Measurements from ENCODE around the gene KDSR. TPM values are rescaled to one million over a fixed set of nuclear protein-coding genes. Genes with fewer than 3 reads are reported as not detected.

Gene KDSR
- total RNA-seq, 1 donor, result 46.3 TPM

- DNase-seq (ENCODE audit: insufficient read length, low spot score, missing footprints), result no peak
- H3K27ac ChIP-seq (ENCODE audit: low read depth, low read length), result no peak overlapping the region
- H3K36me3 ChIP-seq (ENCODE audit: insufficient read depth, low read length), result no peaks in the 10 kb centered on the region
- H2AFZ ChIP-seq (ENCODE audit: low read length), result no peak overlapping the region
- TF ChIP-seq CTCF (IDR thresholded peaks at IDR 0.05; ENCODE audit: extremely low read depth, low read depth, low read length), result no peak
- no peak overlapping the region for H3K4me3 ChIP-seq (ENCODE audit: insufficient read depth, low read length)
- H3K27me3 ChIP-seq (ENCODE audit: insufficient read depth, low read length), result no peaks in the 10 kb centered on the region
- H4K20me1 ChIP-seq (ENCODE audit: insufficient read depth, low read length), result no peaks in the 10 kb centered on the region
- H3K4me2 ChIP-seq (ENCODE audit: insufficient read depth, low read length), result no peak overlapping the region
- H3K79me2 ChIP-seq (ENCODE audit: insufficient read depth, low read length), result no peaks in the 10 kb centered on the region
- H3K4me1 ChIP-seq (ENCODE audit: insufficient read depth, low read length), result no peaks in the 10 kb centered on the region
- no peaks in the 10 kb centered on the region for H3K9me3 ChIP-seq (ENCODE audit: low read depth, low read length)
Observed at GRCh38 chr18:63284173-63284799, 82.7 kb downstream of the KDSR start.

GRCh38 chr18:63283305-63284094 is 83.5 kb downstream of the KDSR start:
- no peak for TF ChIP-seq CTCF (IDR thresholded peaks at IDR 0.05; ENCODE audit: extremely low read depth, low read depth, low read length)
- DNase-seq (ENCODE audit: insufficient read length, low spot score, missing footprints), result no peak
- no peaks in the 10 kb centered on the region for H3K36me3 ChIP-seq (ENCODE audit: insufficient read depth, low read length)
- H3K9me3 ChIP-seq (ENCODE audit: low read depth, low read length), result no peaks in the 10 kb centered on the region
- H3K79me2 ChIP-seq (ENCODE audit: insufficient read depth, low read length), result no peaks in the 10 kb centered on the region
- no peak overlapping the region for H2AFZ ChIP-seq (ENCODE audit: low read length)
- no peak overlapping the region for H3K4me2 ChIP-seq (ENCODE audit: insufficient read depth, low read length)
- H3K27me3 ChIP-seq (ENCODE audit: insufficient read depth, low read length), result no peaks in the 10 kb centered on the region
- H3K4me3 ChIP-seq (ENCODE audit: insufficient read depth, low read length), result no peak overlapping the region
- no peaks in the 10 kb centered on the region for H3K4me1 ChIP-seq (ENCODE audit: insufficient read depth, low read length)
- H4K20me1 ChIP-seq (ENCODE audit: insufficient read depth, low read length), result no peaks in the 10 kb centered on the region
- H3K27ac ChIP-seq (ENCODE audit: low read depth, low read length), result no peak overlapping the region

- DNase-seq (ENCODE audit: insufficient read length, low spot score, missing footprints), result no peak
- Histone ChIP-seq H3K36me3 (ENCODE audit: insufficient read depth, low read length) (no peaks in the 10 kb centered on the region), H3K9me3 (ENCODE audit: low read depth, low read length) (no peaks in the 10 kb centered on the region), H3K4me2 (ENCODE audit: insufficient read depth, low read length) (no peak overlapping the region), H3K27ac (ENCODE audit: low read depth, low read length) (no peak overlapping the region), H3K4me3 (ENCODE audit: insufficient read depth, low read length) (no peak overlapping the region), H3K79me2 (ENCODE audit: insufficient read depth, low read length) (no peaks in the 10 kb centered on the region), H3K4me1 (ENCODE audit: insufficient read depth, low read length) (no peaks in the 10 kb centered on the region), H3K27me3 (ENCODE audit: insufficient read depth, low read length) (no peaks in the 10 kb centered on the region), H2AFZ (ENCODE audit: low read length) (no peak overlapping the region), H4K20me1 (ENCODE audit: insufficient read depth, low read length) (no peaks in the 10 kb centered on the region)
- no peak for TF ChIP-seq CTCF (IDR thresholded peaks at IDR 0.05; ENCODE audit: extremely low read depth, low read depth, low read length)
Observed at GRCh38 chr18:63282793-63283192, 84.2 kb downstream of the KDSR start.

Other genes with a start within 250 kb of the KDSR start
- 10.6 and 11.9 TPM in 2 replicates for gene BCL2, start 47.4 kb downstream of the KDSR start, total RNA-seq
- gene VPS4B, start 55.3 kb upstream of the KDSR start, total RNA-seq, result 42.4 and 47.4 TPM in 2 replicates
- not detected in 2 replicates for gene SERPINB5, start 109.8 kb upstream of the KDSR start, total RNA-seq
- not detected in 2 replicates for gene SERPINB12, start 175.2 kb upstream of the KDSR start, total RNA-seq
- under 0.01 TPM in 1 of 2 replicates, not detected in the other for gene SERPINB13, start 220.1 kb upstream of the KDSR start, total RNA-seq

Data from osteoblast (primary cell).